ENCODE data around the gene IZUMO4. TPM values are rescaled to one million over a fixed set of nuclear protein-coding genes. Genes with fewer than 3 reads are reported as not detected.

Gene IZUMO4
- total and polyA plus RNA-seq, 4 donors = 1.2 to 1.4 (median 1.2) TPM

- peak overlapping the region; percentile 95 to 99 for H3K27ac ChIP-seq (ENCODE audit: low read depth in 1 of 2, low read length in 2 of 2)
- H3K27me3 ChIP-seq (ENCODE audit: control insufficient read depth in 4 of 4, insufficient read depth in 4 of 4, low read length in 3 of 4) = no peaks in the 10 kb centered on the region
- DNase-seq (ENCODE audit: low spot score) = no peak
- TF ChIP-seq RAD21 (IDR thresholded peaks at IDR 0.05) (no peak), HNF4G (IDR thresholded peaks at IDR 0.05) (no peak), MAX (IDR thresholded peaks at IDR 0.05) (no peak), NR2F2 (IDR thresholded peaks at IDR 0.05) (no peak), YY1 (IDR thresholded peaks at IDR 0.05) (no peak), EGR1 (IDR thresholded peaks at IDR 0.05; ENCODE audit: low read depth in 2 of 2) (no peak), JUND (IDR thresholded peaks at IDR 0.05) (no peak), RXRA (IDR thresholded peaks at IDR 0.05) (no peak), SP1 (IDR thresholded peaks at IDR 0.05) (no peak), HNF4A (conservative IDR thresholded peaks at IDR 0.05) (no peak), FOXA2 (IDR thresholded peaks at IDR 0.05) (no peak), TAF1 (conservative IDR thresholded peaks at IDR 0.05) (no peak)
- TF ChIP-seq, protein P1, sequence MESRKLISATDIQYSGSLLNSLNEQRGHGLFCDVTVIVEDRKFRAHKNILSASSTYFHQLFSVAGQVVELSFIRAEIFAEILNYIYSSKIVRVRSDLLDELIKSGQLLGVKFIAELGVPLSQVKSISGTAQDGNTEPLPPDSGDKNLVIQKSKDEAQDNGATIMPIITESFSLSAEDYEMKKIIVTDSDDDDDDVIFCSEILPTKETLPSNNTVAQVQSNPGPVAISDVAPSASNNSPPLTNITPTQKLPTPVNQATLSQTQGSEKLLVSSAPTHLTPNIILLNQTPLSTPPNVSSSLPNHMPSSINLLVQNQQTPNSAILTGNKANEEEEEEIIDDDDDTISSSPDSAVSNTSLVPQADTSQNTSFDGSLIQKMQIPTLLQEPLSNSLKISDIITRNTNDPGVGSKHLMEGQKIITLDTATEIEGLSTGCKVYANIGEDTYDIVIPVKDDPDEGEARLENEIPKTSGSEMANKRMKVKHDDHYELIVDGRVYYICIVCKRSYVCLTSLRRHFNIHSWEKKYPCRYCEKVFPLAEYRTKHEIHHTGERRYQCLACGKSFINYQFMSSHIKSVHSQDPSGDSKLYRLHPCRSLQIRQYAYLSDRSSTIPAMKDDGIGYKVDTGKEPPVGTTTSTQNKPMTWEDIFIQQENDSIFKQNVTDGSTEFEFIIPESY (IDR thresholded peaks at IDR 0.05) = no peak
- TF ChIP-seq, protein P2, sequence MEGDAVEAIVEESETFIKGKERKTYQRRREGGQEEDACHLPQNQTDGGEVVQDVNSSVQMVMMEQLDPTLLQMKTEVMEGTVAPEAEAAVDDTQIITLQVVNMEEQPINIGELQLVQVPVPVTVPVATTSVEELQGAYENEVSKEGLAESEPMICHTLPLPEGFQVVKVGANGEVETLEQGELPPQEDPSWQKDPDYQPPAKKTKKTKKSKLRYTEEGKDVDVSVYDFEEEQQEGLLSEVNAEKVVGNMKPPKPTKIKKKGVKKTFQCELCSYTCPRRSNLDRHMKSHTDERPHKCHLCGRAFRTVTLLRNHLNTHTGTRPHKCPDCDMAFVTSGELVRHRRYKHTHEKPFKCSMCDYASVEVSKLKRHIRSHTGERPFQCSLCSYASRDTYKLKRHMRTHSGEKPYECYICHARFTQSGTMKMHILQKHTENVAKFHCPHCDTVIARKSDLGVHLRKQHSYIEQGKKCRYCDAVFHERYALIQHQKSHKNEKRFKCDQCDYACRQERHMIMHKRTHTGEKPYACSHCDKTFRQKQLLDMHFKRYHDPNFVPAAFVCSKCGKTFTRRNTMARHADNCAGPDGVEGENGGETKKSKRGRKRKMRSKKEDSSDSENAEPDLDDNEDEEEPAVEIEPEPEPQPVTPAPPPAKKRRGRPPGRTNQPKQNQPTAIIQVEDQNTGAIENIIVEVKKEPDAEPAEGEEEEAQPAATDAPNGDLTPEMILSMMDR (IDR thresholded peaks at IDR 0.05; ENCODE audit: low read depth, low read length, missing input control) = no peak
- TF ChIP-seq, protein P3, sequence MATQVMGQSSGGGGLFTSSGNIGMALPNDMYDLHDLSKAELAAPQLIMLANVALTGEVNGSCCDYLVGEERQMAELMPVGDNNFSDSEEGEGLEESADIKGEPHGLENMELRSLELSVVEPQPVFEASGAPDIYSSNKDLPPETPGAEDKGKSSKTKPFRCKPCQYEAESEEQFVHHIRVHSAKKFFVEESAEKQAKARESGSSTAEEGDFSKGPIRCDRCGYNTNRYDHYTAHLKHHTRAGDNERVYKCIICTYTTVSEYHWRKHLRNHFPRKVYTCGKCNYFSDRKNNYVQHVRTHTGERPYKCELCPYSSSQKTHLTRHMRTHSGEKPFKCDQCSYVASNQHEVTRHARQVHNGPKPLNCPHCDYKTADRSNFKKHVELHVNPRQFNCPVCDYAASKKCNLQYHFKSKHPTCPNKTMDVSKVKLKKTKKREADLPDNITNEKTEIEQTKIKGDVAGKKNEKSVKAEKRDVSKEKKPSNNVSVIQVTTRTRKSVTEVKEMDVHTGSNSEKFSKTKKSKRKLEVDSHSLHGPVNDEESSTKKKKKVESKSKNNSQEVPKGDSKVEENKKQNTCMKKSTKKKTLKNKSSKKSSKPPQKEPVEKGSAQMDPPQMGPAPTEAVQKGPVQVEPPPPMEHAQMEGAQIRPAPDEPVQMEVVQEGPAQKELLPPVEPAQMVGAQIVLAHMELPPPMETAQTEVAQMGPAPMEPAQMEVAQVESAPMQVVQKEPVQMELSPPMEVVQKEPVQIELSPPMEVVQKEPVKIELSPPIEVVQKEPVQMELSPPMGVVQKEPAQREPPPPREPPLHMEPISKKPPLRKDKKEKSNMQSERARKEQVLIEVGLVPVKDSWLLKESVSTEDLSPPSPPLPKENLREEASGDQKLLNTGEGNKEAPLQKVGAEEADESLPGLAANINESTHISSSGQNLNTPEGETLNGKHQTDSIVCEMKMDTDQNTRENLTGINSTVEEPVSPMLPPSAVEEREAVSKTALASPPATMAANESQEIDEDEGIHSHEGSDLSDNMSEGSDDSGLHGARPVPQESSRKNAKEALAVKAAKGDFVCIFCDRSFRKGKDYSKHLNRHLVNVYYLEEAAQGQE (IDR thresholded peaks at IDR 0.05) = no peak
- 78% methylated on average over 6 of the region's 6 CpGs for WGBS
- no peaks in the 10 kb centered on the region for H3K9me3 ChIP-seq (ENCODE audit: control insufficient read depth in 4 of 4, low read length in 3 of 4)
- H3K36me3 ChIP-seq (ENCODE audit: control insufficient read depth in 4 of 4, insufficient read depth in 3 of 4, low read depth in 1 of 4, low read length in 3 of 4) = peaks cover 0 to 13% (median 3%) of the 10 kb centered on the region in 4 donors
- H3K4me1 ChIP-seq (ENCODE audit: control insufficient read depth in 4 of 4, insufficient read depth in 4 of 4, low read length in 3 of 4) = peaks cover 42 to 82% (median 78%) of the 10 kb centered on the region in 4 donors
- H3K9ac ChIP-seq (ENCODE audit: low read depth in 1 of 2, low read length in 2 of 2) = peak overlapping the region in 1 of 2 donors; percentile 36
- H3K4me3 ChIP-seq (ENCODE audit: low read depth in 1 of 3, low read length in 3 of 3) = no peak overlapping the region
Observed at GRCh38 chr19:2047076-2047448, 49.7 kb upstream of the IZUMO4 start.

DNA sequence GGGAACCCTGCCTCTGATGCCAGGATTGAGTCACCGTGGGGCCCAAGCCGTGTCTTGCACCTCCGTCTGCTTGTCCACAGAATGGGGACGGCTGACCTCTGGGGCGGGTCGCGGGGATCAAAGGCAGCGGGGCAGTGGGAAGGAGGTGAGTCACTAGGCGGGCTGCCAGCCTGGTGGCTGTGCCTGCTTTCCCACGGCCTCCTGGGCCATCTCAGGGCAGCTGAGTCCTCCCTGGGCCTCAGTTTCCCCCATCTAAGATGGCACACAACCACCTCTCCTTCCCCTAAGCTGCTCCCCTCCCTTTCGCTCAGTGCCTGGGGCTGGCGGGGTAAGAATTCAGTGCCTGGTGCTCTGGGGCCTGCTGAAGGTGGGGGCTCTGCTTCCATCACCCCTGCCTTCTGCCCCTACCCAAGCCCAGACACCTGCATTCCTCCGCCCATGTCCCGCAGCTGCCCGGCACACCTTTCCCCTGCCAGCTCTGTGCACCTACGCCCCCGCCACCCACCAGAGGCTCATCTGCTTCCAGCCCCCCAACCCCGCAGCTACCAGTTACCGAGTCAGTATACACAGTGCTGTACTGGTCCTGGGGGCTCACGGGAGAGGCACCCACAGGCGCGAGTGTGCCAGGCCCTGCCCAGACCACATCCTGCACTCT is 49.1 kb upstream of the IZUMO4 start:
- whole genome bisulfite sequencing = 57% methylated on average over 22 of the region's 22 CpGs

More for the DNA sequence above, 49.1 kb upstream of the IZUMO4 start:
- peaks cover 44 to 83% (median 80%) of the 10 kb centered on the region in 4 donors for H3K4me1 ChIP-seq (ENCODE audit: control insufficient read depth in 4 of 4, insufficient read depth in 4 of 4, low read length in 3 of 4)
- peak overlapping the region; percentile 95 to 99 for H3K27ac ChIP-seq (ENCODE audit: low read depth in 1 of 2, low read length in 2 of 2)
- H3K9ac ChIP-seq (ENCODE audit: low read depth in 1 of 2, low read length in 2 of 2) = no peak overlapping the region
- no peak for DNase-seq (ENCODE audit: low spot score)
- no peaks in the 10 kb centered on the region for H3K27me3 ChIP-seq (ENCODE audit: control insufficient read depth in 4 of 4, insufficient read depth in 4 of 4, low read length in 3 of 4)
- peaks cover 0 to 13% (median 3%) of the 10 kb centered on the region in 4 donors for H3K36me3 ChIP-seq (ENCODE audit: control insufficient read depth in 4 of 4, insufficient read depth in 3 of 4, low read depth in 1 of 4, low read length in 3 of 4)
- no peak overlapping the region for H3K4me3 ChIP-seq (ENCODE audit: low read depth in 1 of 3, low read length in 3 of 3)
- H3K9me3 ChIP-seq (ENCODE audit: control insufficient read depth in 4 of 4, low read length in 3 of 4) = no peaks in the 10 kb centered on the region
- TF ChIP-seq NR2F2 (IDR thresholded peaks at IDR 0.05) (peak; percentile 63), ATF3 (IDR thresholded peaks at IDR 0.05) (peak; percentile 20), EGR1 (IDR thresholded peaks at IDR 0.05; ENCODE audit: low read depth in 2 of 2) (no peak), RXRA (IDR thresholded peaks at IDR 0.05) (peak; percentile 72 to 77), HNF4A (conservative IDR thresholded peaks at IDR 0.05) (peak; percentile 33 to 43), JUND (IDR thresholded peaks at IDR 0.05) (peak; percentile 72 to 86)

Data from liver (tissue), 9 donors.